ENCODE results near the gene DPP8.
A peak's percentile ranks its signal among the peaks of the same experiment; 100 is the strongest.

DPP8 gene

GRCh38 chr15:65533057-65533756, 15.7 kb upstream of the DPP8 start (continued):
- TF ChIP-seq ZNF366 (tag by site-specific recombination; conservative IDR thresholded peaks at IDR 0.05) (peak; percentile 54), ZNF792 (tag by site-specific recombination; IDR thresholded peaks at IDR 0.05) (0 out of 2 replicates have a peak, but pooled peaks have one; percentile 38), ZEB2 (tag by site-specific recombination; IDR thresholded peaks at IDR 0.05) (0 out of 2 replicates have a peak, but pooled peaks have one; percentile 67), ZNF704 (tag by site-specific recombination; IDR thresholded peaks at IDR 0.05) (no peak), SCRT1 (tag by site-specific recombination; IDR thresholded peaks at IDR 0.05; ENCODE audit: borderline replicate concordance) (peak; percentile 70; the same call in 1 of the 2 replicates), SP2 (tag by site-specific recombination; IDR thresholded peaks at IDR 0.05) (no peak), ZNF335 (tag by site-specific recombination; conservative IDR thresholded peaks at IDR 0.05) (no peak), BCL6B (tag by site-specific recombination; IDR thresholded peaks at IDR 0.05) (no peak), ZNF555 (tag by site-specific recombination; conservative IDR thresholded peaks at IDR 0.05) (no peak), YY1 (tag by site-specific recombination; IDR thresholded peaks at IDR 0.05) (no peak), ZNF76 (tag by site-specific recombination; IDR thresholded peaks at IDR 0.05; ENCODE audit: borderline replicate concordance, low read depth) (no peak), ZNF18 (tag by site-specific recombination; IDR thresholded peaks at IDR 0.05) (peak; percentile 35; the same call in 1 of the 2 replicates), ZXDB (tag by site-specific recombination; IDR thresholded peaks at IDR 0.05) (peak; percentile 61), ZNF211 (tag by site-specific recombination; IDR thresholded peaks at IDR 0.05; ENCODE audit: low read depth) (no peak), ZSCAN5A (tag by site-specific recombination; IDR thresholded peaks at IDR 0.05) (no peak), ZNF132 (tag by site-specific recombination; IDR thresholded peaks at IDR 0.05; ENCODE audit: borderline replicate concordance) (no peak), ZNF140 (tag by site-specific recombination; IDR thresholded peaks at IDR 0.05) (no peak), PATZ1 (tag by site-specific recombination; IDR thresholded peaks at IDR 0.05) (peak; percentile 79), SETDB1 (IDR thresholded peaks at IDR 0.05; ENCODE audit: insufficient read length, low read length) (no peak), ZNF394 (tag by site-specific recombination; IDR thresholded peaks at IDR 0.05; ENCODE audit: borderline replicate concordance) (peak; percentile 63; the same call in 1 of the 2 replicates), ZNF202 (tag by site-specific recombination; IDR thresholded peaks at IDR 0.05; ENCODE audit: borderline replicate concordance) (no peak), ZNF549 (tag by site-specific recombination; IDR thresholded peaks at IDR 0.05) (no peak), ZNF2 (tag by site-specific recombination; IDR thresholded peaks at IDR 0.05) (peak; percentile 86), ZNF830 (tag by site-specific recombination; IDR thresholded peaks at IDR 0.05; ENCODE audit: low read depth) (no peak), ZNF677 (tag by site-specific recombination; IDR thresholded peaks at IDR 0.05) (no peak), ZNF707 (tag by site-specific recombination; IDR thresholded peaks at IDR 0.05) (no peak), HOXD13 (CRISPR knock-in tag; IDR thresholded peaks at IDR 0.05; ENCODE audit: borderline replicate concordance) (no peak), ZNF155 (tag by site-specific recombination; IDR thresholded peaks at IDR 0.05) (no peak), ZNF664 (tag by site-specific recombination; IDR thresholded peaks at IDR 0.05) (peak; percentile 6), ZNF585B (tag by site-specific recombination; IDR thresholded peaks at IDR 0.05) (no peak), ZNF10 (tag by site-specific recombination; IDR thresholded peaks at IDR 0.05) (peak; percentile 20; the same call in 1 of the 2 replicates), ZNF561 (tag by site-specific recombination; IDR thresholded peaks at IDR 0.05; ENCODE audit: borderline replicate concordance) (no peak; the same call in 1 of the 2 replicates), TCF7L2 (IDR thresholded peaks at IDR 0.05; ENCODE audit: borderline replicate concordance, low read depth, low read length) (no peak), GFI1B (tag by site-specific recombination; IDR thresholded peaks at IDR 0.05) (peak; percentile 46; the same call in 1 of the 2 replicates)
